Right lobe of liver (tissue), 4 donors: ENCODE measurements around the gene MICA.

Experiments used
- POLR2A ChIP-seq: fragments of 450-650 bp; IDR thresholded peaks from one replicate; pipeline ENCODE4 v1.6.1; 2017; ENCODE audit warnings: antibody characterized with exemption, mild to moderate bottlenecking
- TF ChIP-seq, protein P1 (sequence below), 4 donors: fragments of 200-600 bp in 3 of 4; fragments of 450-650 bp in 1 of 4; IDR thresholded peaks; one replicate each; pipeline versions ENCODE4 v1.5.1 to v1.8.0; 2016 to 2022; ENCODE audit warnings: antibody characterized with exemption in 4 of 4, mild to moderate bottlenecking in 2 of 4
- donor health status: DM: no; HTN: no; CAD: no.
- donor health status: DM: no; HTN: no; CAD: no.
- donor health status: DM: no; HTN: yes; CAD: no.

DNA sequence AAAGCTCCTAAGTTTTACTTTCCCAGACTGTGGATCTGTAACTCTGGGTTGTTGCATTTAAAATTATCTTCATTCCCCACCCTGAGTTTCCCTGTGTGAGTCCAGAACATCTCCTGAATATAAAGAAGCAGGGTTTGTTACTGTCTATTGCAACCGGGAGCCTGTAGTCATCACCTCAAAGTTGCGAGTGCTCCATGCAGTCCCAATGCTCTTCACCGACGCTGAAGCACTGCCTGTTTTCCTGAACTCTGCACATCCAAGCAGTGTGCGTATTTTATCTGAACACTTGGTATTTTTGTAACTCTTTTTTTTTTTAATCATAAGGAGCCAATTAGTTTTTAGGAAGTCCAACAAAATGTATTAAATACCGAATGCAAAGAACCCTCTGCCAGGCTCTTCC, 45.5 kb upstream of the MICA start:
- TF ChIP-seq, protein P1, sequence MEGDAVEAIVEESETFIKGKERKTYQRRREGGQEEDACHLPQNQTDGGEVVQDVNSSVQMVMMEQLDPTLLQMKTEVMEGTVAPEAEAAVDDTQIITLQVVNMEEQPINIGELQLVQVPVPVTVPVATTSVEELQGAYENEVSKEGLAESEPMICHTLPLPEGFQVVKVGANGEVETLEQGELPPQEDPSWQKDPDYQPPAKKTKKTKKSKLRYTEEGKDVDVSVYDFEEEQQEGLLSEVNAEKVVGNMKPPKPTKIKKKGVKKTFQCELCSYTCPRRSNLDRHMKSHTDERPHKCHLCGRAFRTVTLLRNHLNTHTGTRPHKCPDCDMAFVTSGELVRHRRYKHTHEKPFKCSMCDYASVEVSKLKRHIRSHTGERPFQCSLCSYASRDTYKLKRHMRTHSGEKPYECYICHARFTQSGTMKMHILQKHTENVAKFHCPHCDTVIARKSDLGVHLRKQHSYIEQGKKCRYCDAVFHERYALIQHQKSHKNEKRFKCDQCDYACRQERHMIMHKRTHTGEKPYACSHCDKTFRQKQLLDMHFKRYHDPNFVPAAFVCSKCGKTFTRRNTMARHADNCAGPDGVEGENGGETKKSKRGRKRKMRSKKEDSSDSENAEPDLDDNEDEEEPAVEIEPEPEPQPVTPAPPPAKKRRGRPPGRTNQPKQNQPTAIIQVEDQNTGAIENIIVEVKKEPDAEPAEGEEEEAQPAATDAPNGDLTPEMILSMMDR (IDR thresholded peaks at IDR 0.05): no peak
- TF ChIP-seq POLR2A: no peak
